Common myeloid progenitor, CD34-positive (primary cell): Measurements from ENCODE around the gene SLC4A7.
A peak's percentile ranks its signal among the peaks of the same experiment; 100 is the strongest.
"Not testable (repeated sequence)": the region's sequence is repeated elsewhere in the genome, so short reads cannot be mapped to it uniquely, and the experiment has no call there.

Experiments
- CTCF ChIA-PET: fragments of 350-600 bp; sonication (Branson Sonifier 250); formaldehyde crosslinking; loops from one replicate; lab custom pipeline; 2021; ENCODE audit warnings: antibody characterized with exemption; lab: Charles Lee
- POLR2A ChIA-PET: fragments of 350-600 bp; sonication (Branson Sonifier 250); formaldehyde crosslinking; loops from one replicate; lab custom pipeline; 2021; ENCODE audit warnings: antibody characterized with exemption; lab: Charles Lee
- DNase-seq, 3 donors: peaks; one replicate each; pipeline versions ENCODE4 v3.0.0 to v3.0.0-alpha.2; 2013
- H3K27ac ChIP-seq, 2 experiments: 1 replicate in 1 of 2; 2 replicates in 1 of 2; pipeline ENCODE4 v1.7.0; 2013; ENCODE audit warnings: inconsistent platforms in 2 of 2, low read length in 2 of 2, mild to moderate bottlenecking in 2 of 2, low read depth in 1 of 2, moderate library complexity in 1 of 2; ENCODE audit not compliant: severe bottlenecking in 2 of 2, insufficient read depth in 1 of 2, poor library complexity in 1 of 2
- H3K27me3 ChIP-seq, 5 experiments: replicated peaks in 2 of 5; 1 replicate in 3 of 5; 2 replicates in 2 of 5; pipeline versions ENCODE4 v1.6.1 to v1.7.0; 2013; ENCODE audit warnings: low read length in 4 of 5, mild to moderate bottlenecking in 2 of 5, moderate library complexity in 2 of 5, inconsistent platforms in 1 of 5; ENCODE audit not compliant: insufficient read depth in 5 of 5, control insufficient read depth in 4 of 5
- H3K36me3 ChIP-seq, 4 experiments: 1 replicate in 2 of 4; 2 replicates in 2 of 4; pipeline versions ENCODE4 v1.6.1 to v1.7.0; 2013; ENCODE audit warnings: low read length in 3 of 4, control low read depth in 1 of 4, mild to moderate bottlenecking in 1 of 4; ENCODE audit not compliant: control insufficient read depth in 4 of 4, insufficient read depth in 4 of 4
- H3K4me1 ChIP-seq, 4 experiments: 1 replicate in 3 of 4; 2 replicates in 1 of 4; pipeline versions ENCODE4 v1.6.1 to v1.7.1; 2013; ENCODE audit warnings: low read length in 3 of 4, mild to moderate bottlenecking in 3 of 4, control low read depth in 1 of 4, inconsistent platforms in 1 of 4, moderate library complexity in 1 of 4; ENCODE audit not compliant: control insufficient read depth in 4 of 4, insufficient read depth in 4 of 4; ENCODE audit errors: control extremely low read depth in 1 of 4
- H3K4me3 ChIP-seq, 7 experiments: 1 replicate in 4 of 7; 2 replicates in 3 of 7; pipeline versions ENCODE4 v1.5.1 to v1.7.0; 2013; ENCODE audit warnings: mild to moderate bottlenecking in 7 of 7, low read length in 6 of 7, moderate library complexity in 6 of 7, inconsistent platforms in 2 of 7, low read depth in 2 of 7, control low read depth in 1 of 7; ENCODE audit not compliant: insufficient read depth in 4 of 7, control insufficient read depth in 1 of 7; ENCODE audit errors: extremely low read depth in 1 of 7
- H3K9me3 ChIP-seq, 5 experiments: 1 replicate in 4 of 5; 2 replicates in 1 of 5; pipeline versions ENCODE4 v1.6.1 to v1.7.1; 2013; ENCODE audit warnings: low read length in 4 of 5, mild to moderate bottlenecking in 2 of 5, inconsistent platforms in 1 of 5, low read depth in 1 of 5, moderate library complexity in 1 of 5; ENCODE audit not compliant: control insufficient read depth in 4 of 5, insufficient read depth in 2 of 5; ENCODE audit errors: control extremely low read depth in 1 of 5
- WGBS: methylation state at CpG from one replicate; pipeline ENCODE4 v1.1.5; 2013; ENCODE audit not compliant: insufficient coverage; 5-methylcytosine and 5-hydroxymethylcytosine counted together

Gene SLC4A7

GRCh38 chr3:27423463-27423862 lies 60.7 kb downstream of the SLC4A7 start:
- DNase-seq = no peak
- no peaks in the 10 kb centered on the region for H3K27me3 ChIP-seq
- H3K4me1 ChIP-seq = no peaks in the 10 kb centered on the region
- H3K4me3 ChIP-seq = no peak overlapping the region
- H3K9me3 ChIP-seq = no peaks in the 10 kb centered on the region
- H3K36me3 ChIP-seq = peaks cover 10 to 30% (median 23%) of the 10 kb centered on the region in 4 experiments
- 90% methylated on average over 2 of the region's 5 CpGs for WGBS
- H3K27ac ChIP-seq = no peak overlapping the region
- POLR2A ChIA-PET = no interaction called here
- CTCF ChIA-PET = interaction anchor here (0.9 kb wide), 1 partner anchor 10 kb away, joined by 3 read pairs; no protein-coding TSS in a partner anchor

- no peak overlapping the region for H3K27ac ChIP-seq
- ChIA-PET POLR2A (no interaction called here), CTCF (interaction anchor here (0.9 kb wide), 1 partner anchor 10 kb away, joined by 3 read pairs; no protein-coding TSS in a partner anchor)
These were observed 61.6 kb downstream of the SLC4A7 start for GRCh38 chr3:27422617-27423016.

GRCh38 chr3:27415202-27415601 lies 69.0 kb downstream of the SLC4A7 start:
- H3K36me3 ChIP-seq = peaks cover 6 to 38% (median 26%) of the 10 kb centered on the region in 4 experiments
- POLR2A ChIA-PET = no interaction called here

More at GRCh38 chr3:27422617-27423016, 61.6 kb downstream of the SLC4A7 start:
- DNase-seq = no peak
- Histone ChIP-seq H3K9me3 (no peaks in the 10 kb centered on the region), H3K36me3 (peaks cover 10 to 37% (median 27%) of the 10 kb centered on the region in 4 experiments), H3K4me1 (no peaks in the 10 kb centered on the region), H3K27me3 (no peaks in the 10 kb centered on the region), H3K4me3 (no peak overlapping the region)
- WGBS = 100% methylated on average over 1 of the region's 2 CpGs

GRCh38 chr3:27392950-27393679 lies 91.1 kb downstream of the SLC4A7 start:
- DNase-seq = peak in 2 of 3 donors; percentile 38 to 42
- ChIA-PET CTCF (no interaction called here), POLR2A (no interaction called here)
- H3K4me1 ChIP-seq = peaks cover 0 to 13% (median 3%) of the 10 kb centered on the region in 4 experiments
- H3K27me3 ChIP-seq = no peaks in the 10 kb centered on the region
- no peaks in the 10 kb centered on the region for H3K9me3 ChIP-seq
- 15% methylated on average over 2 of the region's 3 CpGs for WGBS
- H3K27ac ChIP-seq = no peak overlapping the region
- H3K4me3 ChIP-seq = no peak overlapping the region
- H3K36me3 ChIP-seq = peaks cover 3 to 27% (median 16%) of the 10 kb centered on the region in 4 experiments

More at GRCh38 chr3:27415202-27415601, 69.0 kb downstream of the SLC4A7 start:
- H3K27me3 ChIP-seq = no peaks in the 10 kb centered on the region
- no peak overlapping the region for H3K27ac ChIP-seq
- CTCF ChIA-PET = no interaction called here
- no peaks in the 10 kb centered on the region for H3K4me1 ChIP-seq
- 100% methylated on average over 1 of the region's 1 CpG for WGBS
- H3K9me3 ChIP-seq = no peaks in the 10 kb centered on the region
- no peak for DNase-seq
- no peak overlapping the region for H3K4me3 ChIP-seq

DNA sequence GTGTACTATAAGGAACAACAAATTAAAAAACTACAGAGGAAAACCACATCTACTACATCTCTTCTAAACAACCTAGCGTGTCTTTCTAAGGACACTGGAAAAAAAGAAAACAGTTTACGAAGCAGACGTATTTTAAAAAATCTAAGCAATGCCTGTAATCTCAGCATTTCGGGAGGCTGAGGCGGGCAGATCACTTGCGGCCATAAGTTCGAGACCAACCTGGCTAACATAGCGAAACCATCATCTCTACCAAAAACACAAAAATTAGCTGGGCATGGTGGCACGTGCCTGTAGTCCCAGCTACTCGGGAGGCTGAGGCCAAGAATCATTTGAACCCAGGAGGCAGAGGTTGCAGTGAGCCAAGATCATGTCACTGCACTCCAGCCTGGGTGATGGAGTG lies 91.8 kb downstream of the SLC4A7 start:
- POLR2A ChIA-PET, H3K9me3 ChIP-seq, DNase-seq, H3K27me3 ChIP-seq, CTCF ChIA-PET, H3K27ac ChIP-seq, H3K4me3 ChIP-seq: not testable (repeated sequence)
- Histone ChIP-seq H3K4me1 (peaks cover 0 to 13% (median 3%) of the 10 kb centered on the region in 4 experiments), H3K36me3 (peaks cover 3 to 23% (median 16%) of the 10 kb centered on the region in 4 experiments)
- WGBS = 81% methylated on average over 9 of the region's 10 CpGs

DNA sequence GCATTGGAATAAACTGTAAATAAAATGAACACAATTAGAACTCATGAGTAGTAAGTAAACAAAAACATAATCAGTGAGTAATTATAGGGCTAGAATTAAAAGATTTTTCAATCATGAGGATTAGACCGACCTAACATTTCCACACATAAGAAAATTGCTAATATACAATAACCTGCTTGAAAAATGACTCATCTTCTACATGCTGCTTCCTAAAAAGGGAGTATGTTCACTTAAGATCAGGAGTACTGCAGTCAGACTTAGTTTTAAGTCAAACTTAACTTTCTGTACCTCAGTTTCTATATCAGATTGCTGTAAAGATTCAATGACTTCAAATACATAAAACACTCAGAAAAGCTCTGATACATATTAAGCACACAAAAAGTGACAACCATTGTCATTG lies 92.4 kb downstream of the SLC4A7 start:
- Histone ChIP-seq H3K4me1 (peaks cover 0 to 13% (median 3%) of the 10 kb centered on the region in 4 experiments), H3K27ac (no peak overlapping the region), H3K27me3 (no peaks in the 10 kb centered on the region), H3K4me3 (no peak overlapping the region), H3K36me3 (peaks cover 3 to 22% (median 16%) of the 10 kb centered on the region in 4 experiments), H3K9me3 (no peaks in the 10 kb centered on the region)
- no CpG with 5 or more reads among the region's 1 CpG for WGBS
- ChIA-PET CTCF (no interaction called here), POLR2A (no interaction called here)
- DNase-seq = no peak

GRCh38 chr3:27387625-27388024 lies 96.6 kb downstream of the SLC4A7 start:
- no peaks in the 10 kb centered on the region for H3K27me3 ChIP-seq
- POLR2A ChIA-PET = no interaction called here
- no peak for DNase-seq
- H3K27ac ChIP-seq = no peak overlapping the region
- no peak overlapping the region for H3K4me3 ChIP-seq
- H3K9me3 ChIP-seq = no peaks in the 10 kb centered on the region
- WGBS = no CpG with 5 or more reads among the region's 1 CpG
- H3K36me3 ChIP-seq = peaks cover 3 to 27% (median 21%) of the 10 kb centered on the region in 4 experiments
- CTCF ChIA-PET = no interaction called here
- peaks cover 0 to 6% (median 3%) of the 10 kb centered on the region in 4 experiments for H3K4me1 ChIP-seq
